NB4 (cell line): ENCODE results near the gene PHACTR2.

Source experiments
- CTCF ChIP-seq: IDR thresholded peaks from one replicate; pipeline ENCODE4 v1.5.1; 2012; ENCODE audit warnings: low read depth, low read length
- MAX ChIP-seq: IDR thresholded peaks from 2 replicates; pipeline ENCODE4 v1.6.1; 2011; ENCODE audit warnings: low read depth, low read length
- MYC ChIP-seq: IDR thresholded peaks from 2 replicates; pipeline ENCODE4 v1.6.1; 2011; ENCODE audit warnings: low read depth, low read length
- POLR2A ChIP-seq: IDR thresholded peaks from 2 replicates; pipeline ENCODE4 v1.6.1; 2011; ENCODE audit warnings: mild to moderate bottlenecking; ENCODE audit not compliant: insufficient read length; ENCODE audit errors: extremely low read depth

DNA sequence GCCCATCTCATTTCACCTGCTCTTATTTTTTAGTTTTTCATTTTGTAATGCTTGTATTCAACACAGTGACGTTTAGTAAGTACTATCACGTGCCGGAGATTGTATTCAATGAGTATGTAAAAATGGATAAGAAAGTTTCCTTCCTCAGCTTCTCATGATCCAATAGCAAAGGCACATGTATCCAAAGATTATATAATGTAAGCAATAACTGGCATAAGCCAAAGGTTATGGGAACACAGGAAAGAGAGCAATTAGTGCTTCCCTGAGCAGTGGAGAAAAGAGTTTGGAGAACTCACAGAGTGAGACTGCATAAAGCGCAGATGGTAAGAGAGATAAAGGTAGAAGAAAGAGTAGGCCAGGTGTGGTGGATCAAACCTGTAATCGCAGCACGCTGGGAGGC, 143.6 kb downstream of the PHACTR2 start:
- no peak for TF ChIP-seq CTCF
- no peak for TF ChIP-seq POLR2A
- TF ChIP-seq MYC, result no peak
- TF ChIP-seq MAX, result no peak
